Mesothelial cell of epicardium (in vitro differentiated cells): ENCODE measurements around the gene SKIC8. TPM values are rescaled to one million over a fixed set of nuclear protein-coding genes. Genes with fewer than 3 reads are reported as not detected.
"Not testable (repeated sequence)": the region's sequence is repeated elsewhere in the genome, so short reads cannot be mapped to it uniquely, and the experiment has no call there.

ENCODE experiments used
- DNase-seq, 2 experiments: peaks; one replicate each; pipeline ENCODE4 v3.0.0; 2021; ENCODE audit warnings: low spot score in 2 of 2; ENCODE audit not compliant: unreplicated experiment in 2 of 2
- H3K27ac Mint-ChIP-seq: 2 replicates; pipeline ENCODE4 v1.8.0; 2021; ENCODE audit warnings: mixed read lengths
- H3K27me3 Mint-ChIP-seq: 2 replicates; pipeline ENCODE4 v1.8.0; 2021; ENCODE audit warnings: low read depth, mixed read lengths
- H3K36me3 Mint-ChIP-seq: 2 replicates; pipeline ENCODE4 v1.8.0; 2021; ENCODE audit warnings: mixed read lengths
- H3K4me1 Mint-ChIP-seq: 2 replicates; pipeline ENCODE4 v1.8.0; 2021; ENCODE audit warnings: mixed read lengths
- H3K4me3 Mint-ChIP-seq: 2 replicates; pipeline ENCODE4 v1.8.0; 2021; ENCODE audit warnings: mild to moderate bottlenecking, moderate library complexity, mixed read lengths
- H3K9me3 Mint-ChIP-seq: 2 replicates; pipeline ENCODE4 v1.8.0; 2021; ENCODE audit warnings: mixed read lengths
- CTCF ChIP-seq: fragments of 200-600 bp; sonication (generic); IDR thresholded peaks from one replicate; pipeline ENCODE4 v1.5.0; 2021; ENCODE audit warnings: antibody characterized with exemption; ENCODE audit not compliant: unreplicated experiment
- total RNA-seq: library from RNA; stranded (reverse); gene quantifications from 3 replicates; pipeline ENCODE4 v1.2.1, GENCODE V29; 2021

The SKIC8 gene
- total RNA-seq, 1 donor from 2014 or later: 55.1 TPM

DNA sequence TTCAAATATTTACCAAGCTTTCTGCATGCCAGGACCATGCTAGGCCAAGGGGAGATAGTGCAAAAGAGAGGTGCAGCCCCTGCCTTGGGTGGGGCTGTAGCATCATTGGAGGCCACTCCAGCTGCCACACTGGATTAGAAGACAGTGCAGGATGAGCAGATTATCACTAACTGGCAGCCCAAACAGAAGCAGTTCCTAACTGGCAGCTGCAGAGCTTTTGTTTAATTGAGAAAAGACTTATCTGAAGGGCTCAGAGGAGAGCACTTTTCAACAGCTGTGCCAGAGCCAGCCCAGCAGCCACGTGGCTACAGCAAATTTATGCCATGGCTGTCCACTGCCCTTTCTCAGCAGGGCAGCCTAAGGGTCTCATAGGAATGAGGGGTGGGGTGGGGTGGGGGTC lies 51.5 kb downstream of the SKIC8 start:
- H3K27me3 Mint-ChIP-seq: peaks cover 5% of the 10 kb centered on the region
- no peaks in the 10 kb centered on the region for H3K36me3 Mint-ChIP-seq
- no peak for TF ChIP-seq CTCF
- DNase-seq: no peak
- H3K9me3 Mint-ChIP-seq: no peaks in the 10 kb centered on the region
- H3K4me3 Mint-ChIP-seq: no peak overlapping the region
- no peaks in the 10 kb centered on the region for H3K4me1 Mint-ChIP-seq
- H3K27ac Mint-ChIP-seq: no peak overlapping the region

- not testable (repeated sequence) for H3K4me3 Mint-ChIP-seq, H3K4me1 Mint-ChIP-seq, H3K36me3 Mint-ChIP-seq, DNase-seq, H3K27me3 Mint-ChIP-seq, H3K9me3 Mint-ChIP-seq, H3K27ac Mint-ChIP-seq
Observed at GRCh38 chr15:78245976-78246620, 53.3 kb downstream of the SKIC8 start.

DNA sequence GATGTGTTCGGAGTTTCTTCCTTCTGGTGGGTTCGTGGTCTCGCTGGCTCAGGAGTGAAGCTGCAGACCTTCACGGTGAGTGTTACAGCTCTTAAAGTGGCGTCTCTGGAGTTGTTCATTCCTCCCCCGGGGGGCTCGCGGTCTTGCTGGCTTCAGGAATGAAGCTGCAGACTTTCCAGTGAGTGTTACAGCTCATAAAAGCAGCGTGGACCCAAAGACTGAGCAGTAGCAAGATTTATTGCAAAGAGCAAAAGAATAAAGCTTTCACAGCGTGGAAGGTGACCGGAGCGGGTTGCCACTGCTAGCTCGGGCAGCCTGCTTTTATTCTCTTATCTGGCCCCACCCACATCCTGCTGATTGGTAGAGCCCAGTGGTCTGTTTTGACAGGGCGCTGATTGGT lies 54.0 kb downstream of the SKIC8 start:
- DNase-seq, H3K4me3 Mint-ChIP-seq, H3K36me3 Mint-ChIP-seq, H3K27ac Mint-ChIP-seq, H3K9me3 Mint-ChIP-seq, H3K27me3 Mint-ChIP-seq, H3K4me1 Mint-ChIP-seq: not testable (repeated sequence)

- no peak overlapping the region for H3K4me3 Mint-ChIP-seq
- H3K27ac Mint-ChIP-seq: no peak overlapping the region
- H3K36me3 Mint-ChIP-seq: no peaks in the 10 kb centered on the region
- no peaks in the 10 kb centered on the region for H3K27me3 Mint-ChIP-seq
- DNase-seq: no peak
- no peak for TF ChIP-seq CTCF
- peaks cover 2% of the 10 kb centered on the region for H3K4me1 Mint-ChIP-seq
- H3K9me3 Mint-ChIP-seq: no peaks in the 10 kb centered on the region
Observed at GRCh38 chr15:78244893-78245292, 54.5 kb downstream of the SKIC8 start.

- Mint-ChIP-seq H3K4me1 (peaks cover 2% of the 10 kb centered on the region), H3K27ac (no peak overlapping the region), H3K36me3 (no peaks in the 10 kb centered on the region), H3K9me3 (no peaks in the 10 kb centered on the region), H3K4me3 (no peak overlapping the region), H3K27me3 (no peaks in the 10 kb centered on the region)
- DNase-seq: no peak
- no peak for TF ChIP-seq CTCF
Observed at GRCh38 chr15:78244101-78244500, 55.3 kb downstream of the SKIC8 start.

- Mint-ChIP-seq H3K4me1 (peaks cover 2% of the 10 kb centered on the region), H3K4me3 (no peak overlapping the region), H3K27me3 (no peaks in the 10 kb centered on the region), H3K9me3 (no peaks in the 10 kb centered on the region), H3K27ac (no peak overlapping the region), H3K36me3 (no peaks in the 10 kb centered on the region)
- TF ChIP-seq CTCF: no peak
- no peak for DNase-seq
Observed at GRCh38 chr15:78243491-78243941, 55.9 kb downstream of the SKIC8 start.

DNA sequence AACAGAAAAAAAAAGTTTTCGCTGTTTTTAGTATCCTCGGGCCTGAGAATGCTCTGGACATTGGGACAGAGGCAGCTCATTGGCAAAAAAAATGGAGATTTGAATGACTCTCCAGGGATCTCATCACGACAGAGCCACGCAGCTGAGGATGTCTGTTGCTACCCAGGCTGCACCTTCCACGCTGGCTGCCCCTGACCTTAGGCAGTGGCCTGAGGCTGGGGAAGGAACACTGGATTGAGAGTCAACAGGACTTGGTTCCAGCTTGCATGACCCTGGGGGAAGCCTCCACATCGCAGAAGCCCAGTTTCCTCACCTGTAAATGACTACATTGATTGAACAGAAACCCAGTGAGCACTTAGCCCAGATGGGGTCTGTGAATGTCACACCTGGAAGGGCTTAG lies 56.4 kb downstream of the SKIC8 start:
- Mint-ChIP-seq H3K27me3 (no peaks in the 10 kb centered on the region), H3K4me3 (no peak overlapping the region), H3K9me3 (no peaks in the 10 kb centered on the region), H3K4me1 (peaks cover 2% of the 10 kb centered on the region), H3K27ac (no peak overlapping the region), H3K36me3 (no peaks in the 10 kb centered on the region)
- no peak for DNase-seq
- TF ChIP-seq CTCF: no peak
